Activated naive CD4-positive, alpha-beta T cell treated with anti-CD3 and anti-CD28 coated beads for 36 hours (primary cell): ENCODE data around the gene UCHL5. TPM values are rescaled to one million over a fixed set of nuclear protein-coding genes. Genes with fewer than 3 reads are reported as not detected.
"Not testable (repeated sequence)": the region's sequence is repeated elsewhere in the genome, so short reads cannot be mapped to it uniquely, and the experiment has no call there.

Experiments used
- CTCF ChIA-PET: fragments of 350-600 bp; sonication (Branson Sonifier 250); formaldehyde crosslinking; loops from one replicate; lab custom pipeline; 2021; ENCODE audit warnings: antibody characterized with exemption; lab: Charles Lee
- DNase-seq: peaks from one replicate; pipeline ENCODE4 v3.0.0-alpha.2; 2020
- H3K27ac Mint-ChIP-seq: one replicate; pipeline ENCODE4 v1.8.0; 2021; ENCODE audit warnings: mild to moderate bottlenecking, mixed read lengths
- H3K27me3 Mint-ChIP-seq: one replicate; pipeline ENCODE4 v1.8.0; 2021; ENCODE audit warnings: low read depth, mixed read lengths
- H3K36me3 Mint-ChIP-seq: one replicate; pipeline ENCODE4 v1.8.0; 2021; ENCODE audit warnings: low read depth, mixed read lengths
- H3K4me1 Mint-ChIP-seq: one replicate; pipeline ENCODE4 v1.8.0; 2021; ENCODE audit warnings: low read depth, mixed read lengths
- H3K4me3 Mint-ChIP-seq: one replicate; pipeline ENCODE4 v1.8.0; 2021; ENCODE audit warnings: mild to moderate bottlenecking, moderate library complexity, mixed read lengths
- H3K9me3 Mint-ChIP-seq: one replicate; pipeline ENCODE4 v1.8.0; 2021; ENCODE audit warnings: mixed read lengths
- intact Hi-C: fragments of 100-400 bp; cut with micrococcal nuclease; formaldehyde crosslinking; loops from one replicate; pipeline ENCODE4 v1.15.1; 2023
- total RNA-seq, 2 experiments: library from RNA; stranded (reverse); gene quantifications; one replicate each; pipeline ENCODE4 v1.2.3, GENCODE V29; 2021

UCHL5 gene
- total RNA-seq, 2 experiments from 2014 or later = 63.4 to 68.8 TPM

DNA sequence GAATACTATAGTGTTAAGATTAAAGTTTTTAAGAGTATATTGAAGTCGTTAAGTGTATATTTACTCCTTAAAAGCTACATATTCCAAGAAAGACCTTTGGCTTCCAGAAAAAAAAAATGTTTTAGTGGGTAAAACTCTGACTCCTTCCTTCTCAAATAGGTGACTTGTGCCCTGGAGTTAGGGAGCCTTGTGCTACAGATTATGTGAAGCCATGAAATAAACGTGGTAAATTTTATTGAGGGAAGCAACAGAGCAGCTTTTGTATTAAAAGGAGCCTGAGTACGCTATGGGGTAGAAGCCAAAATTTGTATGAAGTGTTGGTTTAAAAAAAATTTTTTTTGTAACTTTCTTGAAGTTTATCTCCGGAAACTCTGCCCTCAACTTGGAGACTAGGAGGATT is 1.2 kb upstream of the UCHL5 start:
- CTCF ChIA-PET = no interaction called here
- DNase-seq = no peak
- no peaks in the 10 kb centered on the region for H3K27me3 Mint-ChIP-seq
- intact Hi-C loops = no loop called here
- H3K27ac Mint-ChIP-seq = peak overlapping the region; percentile 97
- H3K9me3 Mint-ChIP-seq = no peaks in the 10 kb centered on the region
- peaks cover 16% of the 10 kb centered on the region for H3K36me3 Mint-ChIP-seq
- peaks cover 60% of the 10 kb centered on the region for H3K4me1 Mint-ChIP-seq
- H3K4me3 Mint-ChIP-seq = peak overlapping the region; percentile 94

- Mint-ChIP-seq H3K4me1 (peaks cover 58% of the 10 kb centered on the region), H3K9me3 (no peaks in the 10 kb centered on the region), H3K27ac (peak overlapping the region; percentile 97), H3K27me3 (no peaks in the 10 kb centered on the region), H3K4me3 (peak overlapping the region; percentile 94), H3K36me3 (peaks cover 16% of the 10 kb centered on the region)
- no peak for DNase-seq
- intact Hi-C loops = no loop called here
- CTCF ChIA-PET = no interaction called here
Observed at GRCh38 chr1:193060115-193060403, 899 bp upstream of the UCHL5 start.

DNA sequence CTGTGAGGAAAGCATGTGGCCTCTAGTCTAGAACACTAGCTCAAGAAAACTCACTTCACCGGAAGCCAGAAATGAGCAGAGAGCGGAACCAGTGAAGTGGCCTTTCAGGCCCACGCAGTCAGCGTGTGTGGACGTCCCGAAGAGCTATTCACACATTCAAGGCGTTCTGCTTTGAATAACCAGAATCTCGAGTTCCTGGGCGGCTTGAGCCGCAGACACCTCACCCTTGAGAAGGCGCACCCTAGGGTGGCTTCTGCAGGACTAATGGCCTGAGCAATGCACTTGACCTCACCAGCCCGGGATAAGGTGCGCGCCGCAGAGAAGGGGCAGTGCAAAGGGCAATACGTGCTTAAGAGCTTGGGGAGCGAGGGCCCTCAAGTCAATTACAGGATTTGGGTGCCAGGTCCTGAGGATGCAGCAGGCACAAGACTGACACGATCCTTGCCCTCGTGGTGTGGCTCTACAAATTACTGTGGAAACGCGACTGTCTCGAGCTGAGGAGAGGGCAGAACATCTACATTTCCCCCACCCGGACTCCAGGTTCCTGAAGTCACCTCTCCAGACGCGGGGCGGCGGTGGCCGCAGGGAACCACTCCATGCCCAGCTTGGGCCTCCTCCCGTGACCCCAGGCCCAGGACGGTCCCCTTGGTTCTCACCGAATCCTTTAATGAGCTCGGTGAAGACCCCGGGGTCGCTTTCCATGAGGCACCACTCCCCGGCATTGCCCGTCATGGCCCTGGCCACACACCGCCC is 455 bp downstream of the UCHL5 start:
- intact Hi-C loops = loop anchor here (1.0 to 10.0 kb wide), 12 partner anchors 12 to 1231 kb away; partner anchors contain the start of genes CDC73, GLRX2, RGS1 and RGS2
- H3K4me1 Mint-ChIP-seq = peaks cover 57% of the 10 kb centered on the region
- H3K9me3 Mint-ChIP-seq = no peaks in the 10 kb centered on the region
- no peaks in the 10 kb centered on the region for H3K27me3 Mint-ChIP-seq
- DNase-seq = peak; percentile 77
- peak overlapping the region; percentile 94 for H3K4me3 Mint-ChIP-seq
- CTCF ChIA-PET = interaction anchor here (0.5 to 1.4 kb wide), 10 partner anchors 11 to 252 kb away, joined by 3 to 9 read pairs (median 3); partner anchors contain the start of gene CDC73
- H3K36me3 Mint-ChIP-seq = peaks cover 16% of the 10 kb centered on the region
- H3K27ac Mint-ChIP-seq = peak overlapping the region; percentile 97

- no peaks in the 10 kb centered on the region for H3K27me3 Mint-ChIP-seq
- CTCF ChIA-PET = no interaction called here
- no peak overlapping the region for H3K4me3 Mint-ChIP-seq
- no peak overlapping the region for H3K27ac Mint-ChIP-seq
- DNase-seq = no peak
- H3K36me3 Mint-ChIP-seq = peaks cover 19% of the 10 kb centered on the region
- peaks cover 36% of the 10 kb centered on the region for H3K4me1 Mint-ChIP-seq
- H3K9me3 Mint-ChIP-seq = no peaks in the 10 kb centered on the region
- intact Hi-C loops = loop anchor here (10.0 kb wide), 1 partner anchor 1001 kb away; no protein-coding TSS in a partner anchor
Observed at GRCh38 chr1:193054169-193054675, 4.9 kb downstream of the UCHL5 start.

- DNase-seq, H3K27ac Mint-ChIP-seq, H3K27me3 Mint-ChIP-seq, H3K9me3 Mint-ChIP-seq, H3K4me3 Mint-ChIP-seq, intact Hi-C loops, H3K4me1 Mint-ChIP-seq: not testable (repeated sequence)
- H3K36me3 Mint-ChIP-seq = peaks cover 24% of the 10 kb centered on the region
- CTCF ChIA-PET = interaction anchor here (1.1 kb wide), 1 partner anchor 65 kb away, joined by 3 read pairs; no protein-coding TSS in a partner anchor
Observed at GRCh38 chr1:193048913-193049312, 10.2 kb downstream of the UCHL5 start.

DNA sequence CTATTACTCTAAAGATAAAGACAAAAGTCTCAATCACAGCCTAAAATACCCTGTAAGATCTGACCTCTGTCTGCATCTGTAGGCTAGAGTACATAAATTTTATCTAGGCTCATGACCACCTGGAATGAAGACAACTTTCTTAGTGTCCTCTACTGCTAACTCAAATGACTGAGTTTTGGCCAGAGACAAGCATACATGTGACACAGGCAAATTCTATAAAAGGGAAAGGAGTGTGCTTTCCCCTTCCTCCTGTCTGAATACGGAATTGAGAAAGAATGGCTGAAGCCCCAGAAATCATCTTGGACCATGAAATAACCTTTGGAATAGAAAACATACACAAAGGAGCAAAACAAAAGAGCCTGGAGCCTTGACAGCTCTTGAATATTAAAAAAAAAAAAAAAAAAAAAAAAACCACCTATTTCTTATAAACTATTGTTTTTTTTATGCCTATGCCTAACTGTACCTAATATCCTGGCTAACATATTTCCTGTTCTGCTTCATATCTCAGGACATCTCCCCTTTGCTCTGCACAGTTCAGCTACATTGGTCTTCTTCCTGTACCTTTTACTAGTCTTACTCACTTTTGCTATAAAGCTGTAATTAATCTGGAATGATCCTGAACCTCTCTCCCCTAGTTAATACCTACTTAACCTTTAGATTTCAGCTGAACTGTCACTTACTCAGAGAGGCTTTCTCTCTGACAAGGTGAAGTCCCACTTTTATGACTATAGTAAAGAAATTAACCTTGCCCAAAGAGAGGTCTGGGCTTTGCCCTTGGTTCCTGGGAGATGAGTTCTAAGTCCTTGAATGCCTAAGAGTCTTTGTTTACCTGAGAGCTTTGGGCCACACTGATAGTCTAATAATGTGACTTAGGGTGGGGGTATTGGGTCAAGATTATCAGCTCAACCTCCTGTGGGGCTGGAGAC is 16.1 kb downstream of the UCHL5 start:
- intact Hi-C loops = no loop called here
- H3K4me1 Mint-ChIP-seq = peaks cover 5% of the 10 kb centered on the region
- peaks cover 30% of the 10 kb centered on the region for H3K36me3 Mint-ChIP-seq
- DNase-seq = no peak
- H3K27ac Mint-ChIP-seq = no peak overlapping the region
- CTCF ChIA-PET = interaction anchor here (0.7 kb wide), 2 partner anchors 99 to 113 kb away, joined by 3 to 4 read pairs; no protein-coding TSS in a partner anchor
- no peaks in the 10 kb centered on the region for H3K27me3 Mint-ChIP-seq
- H3K9me3 Mint-ChIP-seq = no peaks in the 10 kb centered on the region
- H3K4me3 Mint-ChIP-seq = no peak overlapping the region

GRCh38 chr1:193040011-193040410 is 19.1 kb downstream of the UCHL5 start:
- Mint-ChIP-seq H3K4me1 (peaks cover 26% of the 10 kb centered on the region), H3K27me3 (no peaks in the 10 kb centered on the region), H3K4me3 (no peak overlapping the region), H3K36me3 (peaks cover 31% of the 10 kb centered on the region), H3K27ac (no peak overlapping the region), H3K9me3 (no peaks in the 10 kb centered on the region)
- no peak for DNase-seq
- intact Hi-C loops = no loop called here
- CTCF ChIA-PET = no interaction called here

GRCh38 chr1:193036337-193037047 is 22.7 kb downstream of the UCHL5 start:
- no peak for DNase-seq
- H3K9me3 Mint-ChIP-seq = no peaks in the 10 kb centered on the region
- H3K4me3 Mint-ChIP-seq = no peak overlapping the region
- no peak overlapping the region for H3K27ac Mint-ChIP-seq
- CTCF ChIA-PET = no interaction called here
- H3K36me3 Mint-ChIP-seq = peaks cover 32% of the 10 kb centered on the region
- no peaks in the 10 kb centered on the region for H3K27me3 Mint-ChIP-seq
- H3K4me1 Mint-ChIP-seq = peaks cover 28% of the 10 kb centered on the region
- intact Hi-C loops = no loop called here

- CTCF ChIA-PET = no interaction called here
- Mint-ChIP-seq H3K36me3 (peaks cover 32% of the 10 kb centered on the region), H3K9me3 (no peaks in the 10 kb centered on the region), H3K4me3 (no peak overlapping the region), H3K27ac (no peak overlapping the region), H3K4me1 (peaks cover 26% of the 10 kb centered on the region), H3K27me3 (no peaks in the 10 kb centered on the region)
- intact Hi-C loops = loop anchor here (5.0 kb wide), 1 partner anchor 561 kb away; no protein-coding TSS in a partner anchor
- DNase-seq = no peak
Observed at GRCh38 chr1:193033610-193034009, 25.6 kb downstream of the UCHL5 start.

DNA sequence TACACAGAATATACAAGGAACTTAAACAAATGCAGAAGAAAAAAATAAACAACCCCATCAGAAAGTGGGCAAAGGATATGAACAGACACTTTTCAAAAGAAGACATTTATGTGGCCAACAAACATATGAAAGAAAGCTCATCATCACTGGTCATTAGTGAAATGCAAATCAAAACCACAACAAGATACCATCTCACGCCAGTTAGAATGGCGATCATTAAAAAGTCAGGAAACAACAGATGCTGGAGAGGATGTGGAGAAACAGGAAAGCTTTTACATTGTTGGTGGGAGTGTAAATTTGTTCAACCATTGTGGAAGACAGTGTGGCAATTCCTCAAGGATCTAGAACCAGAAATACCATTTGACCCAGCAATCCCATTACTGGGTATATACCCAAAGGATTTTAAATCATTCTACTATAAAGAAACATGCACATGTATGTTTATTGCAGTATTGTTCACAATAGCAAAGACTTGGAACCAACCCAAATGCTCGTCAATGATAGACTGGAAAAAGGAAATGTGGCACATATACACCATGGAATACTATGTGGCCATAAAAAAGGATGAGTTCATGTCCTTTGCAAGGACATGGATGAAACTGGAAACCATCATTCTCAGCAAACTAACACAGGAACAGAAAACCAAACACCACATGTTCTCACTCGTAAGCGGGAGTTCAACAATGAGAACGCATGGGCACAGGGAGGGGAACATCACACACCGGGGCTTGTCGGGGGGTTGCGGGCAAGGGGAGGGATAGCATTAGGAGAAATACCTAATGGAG is 26.3 kb downstream of the UCHL5 start:
- peaks cover 31% of the 10 kb centered on the region for H3K36me3 Mint-ChIP-seq
- H3K27me3 Mint-ChIP-seq, CTCF ChIA-PET, H3K4me3 Mint-ChIP-seq, DNase-seq, H3K27ac Mint-ChIP-seq, H3K9me3 Mint-ChIP-seq: not testable (repeated sequence)
- H3K4me1 Mint-ChIP-seq = peaks cover 24% of the 10 kb centered on the region
- intact Hi-C loops = loop anchor here (5.0 kb wide), 1 partner anchor 561 kb away; no protein-coding TSS in a partner anchor

DNA sequence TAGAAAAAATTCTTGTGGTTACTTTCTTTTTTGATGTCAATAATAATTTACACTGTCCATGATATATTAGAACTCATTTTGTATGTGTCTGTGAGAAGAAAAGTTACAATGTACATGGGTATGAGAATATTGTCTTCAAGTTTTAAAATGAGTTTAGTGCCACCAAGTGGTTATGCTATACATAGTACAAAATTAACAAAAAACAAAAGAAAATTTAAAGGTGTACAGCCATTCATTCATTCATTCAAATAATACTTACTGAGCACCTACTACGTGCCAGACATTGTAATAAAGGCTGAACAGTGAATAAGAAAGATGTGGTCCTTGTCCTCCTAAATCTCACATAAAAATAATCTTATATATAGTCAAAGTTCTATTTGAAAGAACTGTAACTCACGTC is 27.7 kb downstream of the UCHL5 start:
- no peak for DNase-seq
- CTCF ChIA-PET = interaction anchor here (0.8 kb wide), 1 partner anchor 10 kb away, joined by 3 read pairs; no protein-coding TSS in a partner anchor
- H3K36me3 Mint-ChIP-seq = peaks cover 25% of the 10 kb centered on the region
- no peaks in the 10 kb centered on the region for H3K9me3 Mint-ChIP-seq
- H3K4me1 Mint-ChIP-seq = peaks cover 15% of the 10 kb centered on the region
- intact Hi-C loops = loop anchor here (1.0 to 5.0 kb wide), 2 partner anchors 225 to 559 kb away; no protein-coding TSS in a partner anchor
- no peaks in the 10 kb centered on the region for H3K27me3 Mint-ChIP-seq
- H3K27ac Mint-ChIP-seq = no peak overlapping the region
- no peak overlapping the region for H3K4me3 Mint-ChIP-seq
